Mucosa of descending colon (tissue), 3 donors: Measurements from ENCODE around the gene STRA6. TPM values are rescaled to one million over a fixed set of nuclear protein-coding genes. Genes with fewer than 3 reads are reported as not detected.

Source experiments
- ATAC-seq: fragments of 200-7000 bp; cut with Tn5 transposase; one replicate; pipeline ENCODE4 v1.9.1; 2020; ENCODE audit warnings: mild to moderate bottlenecking, moderate library complexity
- DNase-seq, 3 donors: peaks; one replicate each; pipeline ENCODE4 v3.0.0-alpha.2; 2020
- H3K36me3 ChIP-seq: fragments of 200-600 bp; one replicate; pipeline ENCODE4 v1.8.0; 2021; ENCODE audit warnings: low read depth, mild to moderate bottlenecking
- H3K4me1 ChIP-seq: fragments of 200-600 bp; one replicate; pipeline ENCODE4 v1.8.0; 2021; ENCODE audit warnings: low read depth, mild to moderate bottlenecking
- H3K4me3 ChIP-seq: fragments of 200-600 bp; one replicate; pipeline ENCODE4 v1.8.0; 2021; ENCODE audit warnings: mild to moderate bottlenecking
- H3K9me3 ChIP-seq: fragments of 200-600 bp; one replicate; pipeline ENCODE4 v1.8.0; 2021; ENCODE audit warnings: mild to moderate bottlenecking
- CTCF ChIP-seq: fragments of 200-600 bp; IDR thresholded peaks from one replicate; pipeline ENCODE4 v1.8.0; 2022; ENCODE audit warnings: antibody characterized with exemption, mild to moderate bottlenecking
- intact Hi-C, 2 donors: fragments of 100-400 bp; cut with DNase I in 1 of 2; cut with micrococcal nuclease in 1 of 2; formaldehyde crosslinking; loops; one replicate each; pipeline versions ENCODE4 v1.11.0 to v1.11.1; 2022; cut with DNase I, micrococcal nuclease
- total RNA-seq, 3 donors: library from RNA; stranded (reverse); fragmentation: NEBNext Ultra II Directional in 2 of 3; extraction: Animal tissue kit (Norgen Biotek cat#: 25700) in 2 of 3; gene quantifications; one replicate each; pipeline versions ENCODE4 v1.2.1 to v1.2.4, GENCODE V29; 2021 to 2023
- donor health status: DM: no; HTN: no; CAD: no; lungs with moderate emphysema.
- donor health status: DM: no; HTN: no; CAD: no.
- donor health status: DM: no; HTN: yes; CAD: no.

Gene STRA6
- total RNA-seq, 3 donors from 2014 or later: 0.35 TPM; not detected in 2

DNA sequence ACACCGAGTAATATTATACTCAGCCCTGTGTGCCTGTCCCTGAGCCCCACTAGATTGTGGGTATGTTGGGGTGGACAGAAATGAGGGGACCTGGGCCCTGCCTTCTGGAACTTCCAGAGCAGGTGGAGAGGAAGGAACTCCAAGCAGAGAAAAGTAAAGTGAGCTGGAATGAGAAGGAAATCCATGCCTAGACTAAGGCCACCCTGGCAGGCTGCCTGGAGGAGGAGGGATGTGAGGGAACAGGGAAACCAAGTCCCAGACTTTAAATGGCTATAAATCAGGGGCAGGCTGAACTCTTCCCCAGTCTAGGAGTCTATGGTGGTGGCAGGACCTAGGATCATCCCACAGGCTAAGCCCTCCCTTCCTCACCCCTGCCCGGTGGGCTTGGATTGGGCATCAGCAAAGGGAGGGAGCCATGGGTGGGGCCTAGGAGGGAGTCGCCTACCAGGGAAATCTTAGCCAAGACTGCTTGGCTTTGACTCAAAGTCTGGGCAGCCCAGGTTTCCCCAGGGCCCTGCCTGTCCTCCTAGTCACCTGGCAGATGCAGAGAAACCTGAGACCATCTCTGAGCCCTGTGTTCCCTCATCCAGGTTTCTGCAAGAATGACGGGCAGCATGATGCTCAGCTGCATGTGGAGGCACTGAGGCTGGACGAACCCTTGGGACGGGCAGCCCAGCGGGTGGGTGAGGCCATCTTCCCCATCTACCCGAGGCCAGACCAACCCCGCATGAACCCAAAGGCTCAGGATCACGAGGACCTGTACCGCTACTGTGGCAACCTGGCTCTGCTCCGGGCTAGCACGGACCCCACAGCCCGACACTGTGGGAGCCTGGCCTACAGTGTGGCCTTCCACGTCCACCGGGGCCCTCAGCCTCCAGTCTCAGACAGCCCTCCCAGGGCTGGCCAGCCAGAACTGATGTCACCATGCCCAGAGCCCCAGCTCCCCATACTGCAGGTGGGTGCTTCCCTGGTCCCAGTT is 15.6 kb upstream of the STRA6 start:
- Histone ChIP-seq H3K4me1 (no peaks in the 10 kb centered on the region), H3K4me3 (no peak overlapping the region), H3K36me3 (no peaks in the 10 kb centered on the region), H3K9me3 (no peaks in the 10 kb centered on the region)
- no peak for TF ChIP-seq CTCF
- intact Hi-C loops: no loop called here
- ATAC-seq: no peak
- DNase-seq: no peak

DNA sequence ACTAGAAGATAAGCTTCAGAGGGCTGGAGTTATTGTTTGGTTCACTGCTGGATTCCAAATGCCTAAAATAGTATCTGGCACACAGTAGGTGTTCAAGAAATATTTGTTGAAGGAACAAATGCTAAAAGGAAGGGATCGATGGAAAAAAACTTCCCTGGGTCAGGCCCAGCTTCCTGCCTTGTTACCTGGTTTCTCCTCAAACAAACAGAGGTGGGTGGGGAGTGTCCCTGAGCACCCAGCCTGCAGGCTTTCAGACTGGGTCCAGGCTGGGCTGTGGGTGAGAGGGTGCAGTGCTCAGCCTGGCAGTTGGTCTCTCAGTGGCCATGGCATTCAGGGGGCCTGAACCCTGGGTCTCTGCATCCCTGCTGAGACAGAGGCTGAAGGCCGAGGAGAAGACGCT is 14.4 kb upstream of the STRA6 start:
- ATAC-seq (peak; percentile 71), DNase-seq (no peak)
- H3K9me3 ChIP-seq: no peaks in the 10 kb centered on the region
- no peaks in the 10 kb centered on the region for H3K4me1 ChIP-seq
- TF ChIP-seq CTCF: no peak
- no peak overlapping the region for H3K4me3 ChIP-seq
- intact Hi-C loops: no loop called here
- H3K36me3 ChIP-seq: no peaks in the 10 kb centered on the region

GRCh38 chr15:74215958-74216357 is 13.4 kb upstream of the STRA6 start:
- ATAC-seq: no peak
- Histone ChIP-seq H3K4me3 (no peak overlapping the region), H3K9me3 (no peaks in the 10 kb centered on the region), H3K36me3 (no peaks in the 10 kb centered on the region), H3K4me1 (no peaks in the 10 kb centered on the region)
- TF ChIP-seq CTCF: no peak
- intact Hi-C loops: no loop called here
- no peak for DNase-seq

GRCh38 chr15:74214324-74215021 is 11.9 kb upstream of the STRA6 start:
- ATAC-seq: no peak
- no peaks in the 10 kb centered on the region for H3K9me3 ChIP-seq
- no peaks in the 10 kb centered on the region for H3K4me1 ChIP-seq
- no peaks in the 10 kb centered on the region for H3K36me3 ChIP-seq
- intact Hi-C loops: no loop called here
- TF ChIP-seq CTCF: no peak
- H3K4me3 ChIP-seq: no peak overlapping the region
- no peak for DNase-seq

DNA sequence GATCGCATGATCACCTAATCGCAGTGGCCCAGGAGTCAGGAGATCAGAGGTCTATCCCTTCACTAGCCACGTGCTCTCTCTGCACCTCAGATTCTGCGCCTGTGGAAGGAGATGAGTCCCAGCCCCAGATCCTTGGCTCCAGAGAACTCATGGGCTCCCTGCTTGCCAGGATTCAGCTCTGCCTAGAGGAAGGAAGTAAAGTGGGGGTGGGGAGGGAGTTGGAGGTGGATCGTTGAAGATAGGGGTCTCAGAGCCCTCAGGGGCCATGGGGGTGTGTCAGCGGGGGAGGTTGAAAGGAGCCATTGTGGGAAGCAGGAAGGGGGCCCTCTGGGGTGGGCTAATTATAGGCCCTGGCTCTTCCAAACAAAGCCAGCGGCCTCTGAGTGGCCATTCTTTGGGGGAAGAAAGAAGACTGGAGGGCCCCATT is 11.3 kb upstream of the STRA6 start:
- Histone ChIP-seq H3K4me3 (no peak overlapping the region), H3K4me1 (no peaks in the 10 kb centered on the region), H3K9me3 (no peaks in the 10 kb centered on the region), H3K36me3 (no peaks in the 10 kb centered on the region)
- intact Hi-C loops: no loop called here
- ATAC-seq (no peak), DNase-seq (no peak)
- no peak for TF ChIP-seq CTCF
